OCI-LY1 (cell line): ENCODE measurements around the gene CASP9.
"Not testable (repeated sequence)": the region's sequence is repeated elsewhere in the genome, so short reads cannot be mapped to it uniquely, and the experiment has no call there.

ENCODE experiments used
- H2AFZ ChIP-seq: fragments of 200-600 bp; sonication (generic), shearing (Covaris generic); 2 replicates; pipeline ENCODE4 v1.6.0; 2014; ENCODE audit warnings: antibody characterized with exemption, mild to moderate bottlenecking, low read length
- H3F3A ChIP-seq: fragments of 200-600 bp; sonication (generic), shearing (Covaris generic); 2 replicates; pipeline ENCODE4 v1.6.0; 2014; ENCODE audit warnings: mild to moderate bottlenecking, antibody characterized with exemption, low read length, moderate library complexity; ENCODE audit not compliant: insufficient read depth
- H3K27ac ChIP-seq: fragments of 200-600 bp; sonication (generic); 2 replicates; pipeline ENCODE4 v1.5.1; 2014; ENCODE audit warnings: low read length, mixed run types, mild to moderate bottlenecking, low read depth; ENCODE audit not compliant: poor library complexity, severe bottlenecking
- H3K27me3 ChIP-seq: fragments of 200-600 bp; sonication (generic); 2 replicates; pipeline ENCODE4 v1.6.0; 2014; ENCODE audit warnings: antibody characterized with exemption, mild to moderate bottlenecking, low read length, moderate library complexity; ENCODE audit not compliant: insufficient read depth
- H3K36me3 ChIP-seq: fragments of 200-600 bp; sonication (generic); 2 replicates; pipeline ENCODE4 v1.6.1; 2014; ENCODE audit warnings: mild to moderate bottlenecking, antibody characterized with exemption, low read length, moderate library complexity, mixed read lengths; ENCODE audit not compliant: insufficient read depth
- H3K4me1 ChIP-seq: fragments of 200-600 bp; sonication (generic); 2 replicates; pipeline ENCODE4 v1.5.1; 2014; ENCODE audit warnings: mild to moderate bottlenecking, low read length, moderate library complexity; ENCODE audit not compliant: insufficient read depth, severe bottlenecking
- H3K4me2 ChIP-seq: fragments of 200-600 bp; sonication (generic), shearing (Covaris generic); 2 replicates; pipeline ENCODE4 v1.6.1; 2014; ENCODE audit warnings: low read length
- H3K4me3 ChIP-seq: fragments of 200-600 bp; sonication (generic); 2 replicates; pipeline ENCODE4 v1.5.1; 2014; ENCODE audit warnings: low read length, low read depth, mild to moderate bottlenecking, mixed read lengths; ENCODE audit not compliant: poor library complexity, severe bottlenecking
- H3K79me2 ChIP-seq: fragments of 200-600 bp; shearing (Covaris generic); 2 replicates; pipeline ENCODE4 v1.6.1; 2016; ENCODE audit warnings: mixed run types, low read length, mixed read lengths; ENCODE audit not compliant: insufficient read depth
- H3K9ac ChIP-seq: fragments of 200-600 bp; sonication (generic), shearing (Covaris generic); 2 replicates; pipeline ENCODE4 v1.6.1; 2014; ENCODE audit warnings: mild to moderate bottlenecking, low read length, mixed read lengths
- H3K9me2 ChIP-seq: fragments of 200-600 bp; sonication (generic), shearing (Covaris generic); 2 replicates; pipeline ENCODE4 v1.6.1; 2014; ENCODE audit warnings: low read depth, mild to moderate bottlenecking, low read length, mixed read lengths
- H3K9me3 ChIP-seq: fragments of 200-600 bp; shearing (Covaris generic); 2 replicates; pipeline ENCODE4 v1.6.1; 2014; ENCODE audit warnings: low read length, mixed read lengths
- H4K20me1 ChIP-seq: fragments of 200-600 bp; sonication (generic), shearing (Covaris generic); 2 replicates; pipeline ENCODE4 v1.6.0; 2016; ENCODE audit warnings: mild to moderate bottlenecking, low read length; ENCODE audit not compliant: insufficient read depth
- CTCF ChIP-seq: fragments of 200-600 bp; sonication (generic), shearing (Covaris generic); IDR thresholded peaks from 2 replicates; pipeline ENCODE4 v1.5.1; 2017; ENCODE audit warnings: mild to moderate bottlenecking, antibody characterized with exemption, low read length, moderate library complexity, mixed read lengths
- EZH2 ChIP-seq: fragments of 200-600 bp; sonication (generic), shearing (Covaris generic); IDR thresholded peaks from 2 replicates; pipeline ENCODE4 v1.8.0; 2017; ENCODE audit warnings: borderline replicate concordance, mixed run types, mild to moderate bottlenecking, antibody characterized with exemption, low read length, moderate library complexity, mixed read lengths

Gene CASP9

GRCh38 chr1:15485636-15486035 is 38.4 kb downstream of the CASP9 start:
- Histone ChIP-seq H3K79me2 (no peaks in the 10 kb centered on the region), H2AFZ (no peak overlapping the region), H3K4me2 (no peak overlapping the region), H3F3A (no peaks in the 10 kb centered on the region), H3K4me3 (no peak overlapping the region), H3K9me3 (no peaks in the 10 kb centered on the region), H3K27me3 (no peaks in the 10 kb centered on the region), H3K9me2 (no peaks in the 10 kb centered on the region), H3K36me3 (no peaks in the 10 kb centered on the region), H3K9ac (no peak overlapping the region), H3K27ac (no peak overlapping the region), H4K20me1 (no peaks in the 10 kb centered on the region), H3K4me1 (no peaks in the 10 kb centered on the region)
- no peak for TF ChIP-seq EZH2
- no peak for TF ChIP-seq CTCF

GRCh38 chr1:15484443-15484842 is 39.6 kb downstream of the CASP9 start:
- not testable (repeated sequence) for H3K36me3 ChIP-seq, H3F3A ChIP-seq, H3K9me2 ChIP-seq, H3K9ac ChIP-seq, H4K20me1 ChIP-seq, H2AFZ ChIP-seq, H3K79me2 ChIP-seq, H3K4me1 ChIP-seq, H3K4me2 ChIP-seq, H3K27ac ChIP-seq, H3K27me3 ChIP-seq, H3K9me3 ChIP-seq, H3K4me3 ChIP-seq

GRCh38 chr1:15483971-15484370 is 40.0 kb downstream of the CASP9 start:
- Histone ChIP-seq H3K9me2 (no peaks in the 10 kb centered on the region), H3K9me3 (no peaks in the 10 kb centered on the region), H3K4me1 (no peaks in the 10 kb centered on the region), H3K79me2 (no peaks in the 10 kb centered on the region), H3K27me3 (no peaks in the 10 kb centered on the region), H4K20me1 (no peaks in the 10 kb centered on the region), H3K4me2 (no peak overlapping the region), H3K36me3 (no peaks in the 10 kb centered on the region), H2AFZ (no peak overlapping the region), H3K27ac (no peak overlapping the region), H3F3A (no peaks in the 10 kb centered on the region), H3K9ac (no peak overlapping the region), H3K4me3 (no peak overlapping the region)
- TF ChIP-seq CTCF: no peak
- TF ChIP-seq EZH2: no peak

GRCh38 chr1:15482983-15483543 is 41.0 kb downstream of the CASP9 start:
- not testable (repeated sequence) for H2AFZ ChIP-seq, H3K4me3 ChIP-seq, H3K79me2 ChIP-seq, H4K20me1 ChIP-seq, H3K9me2 ChIP-seq, H3K4me1 ChIP-seq, H3K36me3 ChIP-seq, H3K27me3 ChIP-seq, H3K9me3 ChIP-seq, H3K27ac ChIP-seq, H3K9ac ChIP-seq, H3K4me2 ChIP-seq, H3F3A ChIP-seq

GRCh38 chr1:15482455-15482854 is 41.6 kb downstream of the CASP9 start:
- H3K27me3 ChIP-seq, H3K4me1 ChIP-seq, H3K36me3 ChIP-seq, H3K27ac ChIP-seq, H3K79me2 ChIP-seq, H4K20me1 ChIP-seq, H3K9ac ChIP-seq, H3K9me2 ChIP-seq, H3F3A ChIP-seq, H3K9me3 ChIP-seq, H3K4me2 ChIP-seq, H2AFZ ChIP-seq, H3K4me3 ChIP-seq: not testable (repeated sequence)
